PC-9 (cell line): ENCODE measurements around the gene FLVCR1. TPM values are rescaled to one million over a fixed set of nuclear protein-coding genes. Genes with fewer than 3 reads are reported as not detected.

Source experiments
- BruUV-seq: library from RNA; stranded (reverse); fragments of 400-500 nt; replicated peaks from 2 replicates; lab custom pipeline; 2021; lab: Mats Ljungman, UMichigan
- CTCF ChIA-PET: fragments of 300-600 bp; sonication (Branson Sonifier 250); formaldehyde crosslinking; loops from one replicate; lab custom pipeline; 2022; ENCODE audit warnings: antibody characterized with exemption; lab: Charles Lee
- POLR2A ChIA-PET: fragments of 300-600 bp; sonication (Branson Sonifier 250); formaldehyde crosslinking; loops from one replicate; lab custom pipeline; 2022; ENCODE audit warnings: antibody characterized with exemption; ENCODE audit not compliant: unreplicated experiment; lab: Charles Lee
- DNase-seq, 2 experiments: peaks; one replicate each; pipeline versions ENCODE4 v3.0.0 to v3.0.0-alpha.2; 2015 to 2022; ENCODE audit warnings: mixed read lengths in 1 of 2
- H2AFZ ChIP-seq: fragments of 200-600 bp; sonication (generic); 2 replicates; pipeline ENCODE4 v1.8.1; 2017; ENCODE audit warnings: antibody characterized with exemption
- H3F3A ChIP-seq: fragments of 200-600 bp; sonication (generic); 2 replicates; pipeline ENCODE4 v1.8.1; 2017; ENCODE audit warnings: antibody characterized with exemption, mild to moderate bottlenecking, low read depth; ENCODE audit not compliant: insufficient read depth
- H3K27ac ChIP-seq: fragments of 200-600 bp; sonication (generic); 2 replicates; pipeline ENCODE4 v1.6.1; 2016; ENCODE audit warnings: mixed run types
- H3K27me3 ChIP-seq: fragments of 200-600 bp; sonication (generic); 2 replicates; pipeline ENCODE4 v1.6.1; 2016; ENCODE audit warnings: low read depth, mixed run types; ENCODE audit not compliant: insufficient read depth
- H3K36me3 ChIP-seq: fragments of 200-600 bp; sonication (generic); 2 replicates; pipeline ENCODE4 v1.6.1; 2016; ENCODE audit warnings: low read depth, mixed run types
- H3K4me1 ChIP-seq: fragments of 200-600 bp; sonication (generic); replicated peaks from 2 replicates; pipeline ENCODE4 v1.6.1; 2016; ENCODE audit warnings: mixed run types; ENCODE audit not compliant: insufficient read depth
- H3K4me2 ChIP-seq: fragments of 200-600 bp; sonication (generic); 2 replicates; pipeline ENCODE4 v1.6.1; 2017; ENCODE audit warnings: mixed run types
- H3K4me3 ChIP-seq: fragments of 200-600 bp; sonication (generic); 2 replicates; pipeline ENCODE4 v1.6.1; 2016; ENCODE audit warnings: mixed run types
- H3K79me2 ChIP-seq: fragments of 200-600 bp; sonication (generic); 2 replicates; pipeline ENCODE4 v1.6.1; 2017; ENCODE audit warnings: low read depth, mixed run types
- H3K9me2 ChIP-seq: fragments of 200-600 bp; sonication (generic); 2 replicates; pipeline ENCODE4 v1.8.1; 2017; ENCODE audit warnings: mild to moderate bottlenecking; ENCODE audit not compliant: insufficient read depth
- H3K9me3 ChIP-seq: fragments of 200-600 bp; sonication (generic); 2 replicates; pipeline ENCODE4 v1.8.1; 2016; ENCODE audit warnings: low read depth; ENCODE audit not compliant: insufficient read depth
- H4K20me1 ChIP-seq: fragments of 200-600 bp; sonication (generic); 2 replicates; pipeline ENCODE4 v1.8.1; 2017; ENCODE audit not compliant: insufficient read depth
- EZH2 ChIP-seq: fragments of 200-600 bp; sonication (generic); IDR thresholded peaks from 2 replicates; pipeline ENCODE4 v1.8.0; 2017; ENCODE audit warnings: antibody characterized with exemption, low read depth
- intact Hi-C: fragments of 100-400 bp; cut with micrococcal nuclease; formaldehyde crosslinking; loops from one replicate; pipeline ENCODE4 v1.10.0; 2022; ENCODE audit not compliant: unreplicated experiment
- total RNA-seq: library from RNA; stranded (reverse); gene quantifications from 2 replicates; pipeline ENCODE4 v1.2.3, GENCODE V29; 2021
- TF ChIP-seq, protein P1 (sequence below): fragments of 200-600 bp; sonication (generic); conservative IDR thresholded peaks from 2 replicates; pipeline ENCODE4 v1.6.1; 2017; ENCODE audit warnings: mixed run types, antibody characterized with exemption, mild to moderate bottlenecking, moderate library complexity

FLVCR1 gene
- total RNA-seq, 1 experiment from 2014 or later: 13.1 TPM

DNA sequence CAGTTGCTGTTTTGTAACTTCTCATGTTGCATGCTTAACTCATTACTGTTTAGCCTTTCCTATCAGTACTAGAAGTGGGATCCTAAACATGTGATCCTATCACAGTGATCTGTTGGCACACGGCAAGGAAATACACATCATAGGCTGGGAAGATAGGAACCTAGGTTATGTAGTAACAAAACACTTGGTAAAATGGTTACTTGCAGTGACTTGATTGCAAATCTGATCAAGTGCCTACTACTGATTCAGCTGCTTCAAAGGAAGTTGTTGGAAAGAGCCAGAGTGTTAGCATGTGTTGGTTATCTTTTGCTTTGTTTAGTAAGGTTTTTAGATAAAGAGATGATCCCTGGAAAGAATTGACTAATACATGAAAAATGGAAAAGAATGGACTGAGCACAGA is 83.4 kb downstream of the FLVCR1 start:
- ChIA-PET CTCF (no interaction called here), POLR2A (no interaction called here)

DNA sequence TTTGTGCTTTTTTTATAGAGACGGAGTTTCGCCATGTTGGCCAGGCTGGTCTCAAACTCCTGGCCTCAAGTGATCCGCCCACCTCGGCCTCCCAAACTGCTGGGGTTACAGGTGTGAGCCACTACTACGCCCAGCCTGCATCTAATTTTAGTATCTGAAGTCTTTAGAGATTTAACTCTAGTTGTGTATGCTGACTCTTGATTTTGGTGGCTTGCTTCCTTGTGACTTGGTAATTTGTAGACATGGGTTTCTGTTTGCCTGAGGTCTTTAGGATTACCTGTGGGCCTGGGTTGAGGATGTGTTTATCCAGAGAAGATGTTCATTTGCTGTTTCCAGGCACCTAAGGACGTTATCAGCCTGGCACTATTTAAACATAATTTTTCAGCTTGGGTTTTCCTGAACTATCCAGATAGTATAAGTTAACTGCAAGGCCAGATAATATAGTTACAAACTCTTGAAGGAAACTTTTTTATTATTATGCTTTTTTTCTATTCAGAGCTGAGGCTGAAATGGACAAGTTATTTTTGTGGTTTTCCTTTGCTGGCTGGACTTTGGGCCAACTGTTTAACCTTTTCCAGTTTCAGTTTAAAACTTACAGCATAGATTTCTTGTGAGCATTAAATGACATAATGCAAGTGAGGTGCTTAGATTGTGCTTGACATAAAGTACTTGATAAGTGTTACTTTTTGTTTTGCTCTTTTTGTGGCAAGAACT is 84.8 kb downstream of the FLVCR1 start:
- intact Hi-C loops: no loop called here
- H3K9me2 ChIP-seq: no peaks in the 10 kb centered on the region; the same call in 1 of the 2 replicates
- no peaks in the 10 kb centered on the region for H3K36me3 ChIP-seq
- no peak overlapping the region for H3K27ac ChIP-seq
- no peaks in the 10 kb centered on the region for H4K20me1 ChIP-seq
- H3K4me2 ChIP-seq: no peak overlapping the region
- DNase-seq: no peak
- no peaks in the 10 kb centered on the region for H3K79me2 ChIP-seq
- no peaks in the 10 kb centered on the region for H3F3A ChIP-seq
- no peaks in the 10 kb centered on the region for H3K4me1 ChIP-seq
- CTCF ChIA-PET: no interaction called here
- H3K4me3 ChIP-seq: no peak overlapping the region
- no peak overlapping the region for H2AFZ ChIP-seq
- no peaks in the 10 kb centered on the region for H3K27me3 ChIP-seq
- no TSS peak for BruUV-seq
- H3K9me3 ChIP-seq: no peaks in the 10 kb centered on the region
- POLR2A ChIA-PET: no interaction called here
- TF ChIP-seq, protein P1, sequence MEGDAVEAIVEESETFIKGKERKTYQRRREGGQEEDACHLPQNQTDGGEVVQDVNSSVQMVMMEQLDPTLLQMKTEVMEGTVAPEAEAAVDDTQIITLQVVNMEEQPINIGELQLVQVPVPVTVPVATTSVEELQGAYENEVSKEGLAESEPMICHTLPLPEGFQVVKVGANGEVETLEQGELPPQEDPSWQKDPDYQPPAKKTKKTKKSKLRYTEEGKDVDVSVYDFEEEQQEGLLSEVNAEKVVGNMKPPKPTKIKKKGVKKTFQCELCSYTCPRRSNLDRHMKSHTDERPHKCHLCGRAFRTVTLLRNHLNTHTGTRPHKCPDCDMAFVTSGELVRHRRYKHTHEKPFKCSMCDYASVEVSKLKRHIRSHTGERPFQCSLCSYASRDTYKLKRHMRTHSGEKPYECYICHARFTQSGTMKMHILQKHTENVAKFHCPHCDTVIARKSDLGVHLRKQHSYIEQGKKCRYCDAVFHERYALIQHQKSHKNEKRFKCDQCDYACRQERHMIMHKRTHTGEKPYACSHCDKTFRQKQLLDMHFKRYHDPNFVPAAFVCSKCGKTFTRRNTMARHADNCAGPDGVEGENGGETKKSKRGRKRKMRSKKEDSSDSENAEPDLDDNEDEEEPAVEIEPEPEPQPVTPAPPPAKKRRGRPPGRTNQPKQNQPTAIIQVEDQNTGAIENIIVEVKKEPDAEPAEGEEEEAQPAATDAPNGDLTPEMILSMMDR: no peak

More for the DNA sequence above, 83.4 kb downstream of the FLVCR1 start:
- H3K9me2 ChIP-seq: no peaks in the 10 kb centered on the region
- H3K4me3 ChIP-seq: no peak overlapping the region
- no peaks in the 10 kb centered on the region for H4K20me1 ChIP-seq
- no peak overlapping the region for H3K4me2 ChIP-seq
- H3K4me1 ChIP-seq: no peaks in the 10 kb centered on the region
- H3K9me3 ChIP-seq: no peaks in the 10 kb centered on the region
- no peak overlapping the region for H2AFZ ChIP-seq
- H3K27ac ChIP-seq: no peak overlapping the region
- intact Hi-C loops: no loop called here
- no TSS peak for BruUV-seq
- no peaks in the 10 kb centered on the region for H3K79me2 ChIP-seq
- no peak for DNase-seq
- no peaks in the 10 kb centered on the region for H3K27me3 ChIP-seq
- TF ChIP-seq, protein P1: no peak
- no peak for TF ChIP-seq EZH2
- H3K36me3 ChIP-seq: no peaks in the 10 kb centered on the region
- H3F3A ChIP-seq: no peaks in the 10 kb centered on the region

DNA sequence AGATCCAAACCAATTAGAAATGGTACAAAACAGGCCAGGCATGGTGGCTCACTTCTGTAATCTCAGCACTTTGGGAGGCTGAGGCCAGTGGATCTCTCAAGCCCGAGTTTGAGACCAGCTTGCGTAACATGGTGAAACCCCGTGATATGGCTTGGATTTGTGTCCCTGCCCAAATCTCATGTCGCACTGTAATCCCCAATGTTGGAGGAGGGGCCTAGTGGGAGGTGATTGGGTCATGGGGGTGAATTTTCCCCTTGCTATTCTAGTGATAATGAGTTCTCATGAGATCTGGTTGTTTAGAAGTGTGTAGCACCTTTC is 85.3 kb downstream of the FLVCR1 start:
- Histone ChIP-seq H2AFZ (no peak overlapping the region), H3K4me3 (no peak overlapping the region), H3K79me2 (no peaks in the 10 kb centered on the region), H3K27ac (no peak overlapping the region), H3K9me3 (no peaks in the 10 kb centered on the region), H3K36me3 (no peaks in the 10 kb centered on the region), H3K4me2 (no peak overlapping the region), H3K27me3 (no peaks in the 10 kb centered on the region), H3F3A (no peaks in the 10 kb centered on the region), H3K4me1 (no peaks in the 10 kb centered on the region), H3K9me2 (no peaks in the 10 kb centered on the region; the same call in 1 of the 2 replicates), H4K20me1 (no peaks in the 10 kb centered on the region)
- POLR2A ChIA-PET: no interaction called here
- no TSS peak for BruUV-seq
- DNase-seq: no peak
- no peak for TF ChIP-seq EZH2
- TF ChIP-seq, protein P1: no peak
- intact Hi-C loops: no loop called here
- CTCF ChIA-PET: no interaction called here
